COR-L47 (cell line): ENCODE measurements around the gene GRK2.
A peak's percentile ranks its signal among the peaks of the same experiment; 100 is the strongest.

ENCODE experiments used
- DNase-seq: peaks from one replicate; lab custom pipeline; 2025; lab: John Stamatoyannopoulos, UW

GRK2 gene

DNA sequence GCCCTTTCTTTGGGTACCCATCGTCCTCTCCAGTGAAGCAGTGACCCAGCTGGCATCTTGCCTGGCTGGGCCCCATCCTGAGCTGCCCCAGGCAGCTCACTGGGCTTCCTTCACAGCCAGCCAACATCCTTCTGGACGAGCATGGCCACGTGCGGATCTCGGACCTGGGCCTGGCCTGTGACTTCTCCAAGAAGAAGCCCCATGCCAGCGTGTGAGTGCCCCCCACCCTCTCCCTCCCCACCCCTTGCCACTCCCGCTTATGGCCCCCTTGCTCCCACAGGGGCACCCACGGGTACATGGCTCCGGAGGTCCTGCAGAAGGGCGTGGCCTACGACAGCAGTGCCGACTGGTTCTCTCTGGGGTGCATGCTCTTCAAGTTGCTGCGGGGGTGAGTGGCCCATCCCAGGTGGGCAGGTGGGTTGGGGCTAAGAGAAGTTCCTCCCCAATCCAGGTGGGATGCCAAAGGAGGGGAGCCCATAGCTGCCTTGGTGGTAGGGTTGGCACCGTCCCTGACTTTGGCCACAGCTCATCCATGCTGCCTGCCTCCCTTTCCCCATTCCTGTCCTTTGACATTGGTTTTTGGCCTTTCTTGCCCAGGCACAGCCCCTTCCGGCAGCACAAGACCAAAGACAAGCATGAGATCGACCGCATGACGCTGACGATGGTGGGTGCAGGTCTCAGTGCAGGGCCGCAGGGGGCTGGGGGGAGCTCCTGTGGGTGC is 16.0 kb downstream of the GRK2 start:
- DNase-seq = no peak

DNA sequence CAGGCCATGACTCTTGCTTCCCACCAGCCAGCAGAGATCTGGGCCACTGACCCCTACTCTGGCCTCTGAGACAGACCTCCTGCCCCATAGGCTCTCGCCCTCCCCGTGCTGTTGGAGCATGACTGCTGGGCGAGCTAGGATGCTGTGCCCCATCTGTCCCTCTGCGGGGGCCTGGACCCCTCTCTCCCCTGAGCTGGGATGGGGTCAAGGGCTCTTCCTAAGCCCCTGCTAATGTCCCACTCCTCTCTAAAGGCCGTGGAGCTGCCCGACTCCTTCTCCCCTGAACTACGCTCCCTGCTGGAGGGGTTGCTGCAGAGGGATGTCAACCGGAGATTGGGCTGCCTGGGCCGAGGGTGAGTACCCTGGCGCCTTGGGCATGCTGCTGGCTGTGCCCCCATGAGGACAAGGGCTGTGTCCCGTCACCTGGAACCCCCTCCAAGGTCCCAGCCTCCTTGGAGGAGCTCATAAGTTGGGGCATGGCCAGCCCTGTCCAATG is 16.7 kb downstream of the GRK2 start:
- DNase-seq = no peak

DNA sequence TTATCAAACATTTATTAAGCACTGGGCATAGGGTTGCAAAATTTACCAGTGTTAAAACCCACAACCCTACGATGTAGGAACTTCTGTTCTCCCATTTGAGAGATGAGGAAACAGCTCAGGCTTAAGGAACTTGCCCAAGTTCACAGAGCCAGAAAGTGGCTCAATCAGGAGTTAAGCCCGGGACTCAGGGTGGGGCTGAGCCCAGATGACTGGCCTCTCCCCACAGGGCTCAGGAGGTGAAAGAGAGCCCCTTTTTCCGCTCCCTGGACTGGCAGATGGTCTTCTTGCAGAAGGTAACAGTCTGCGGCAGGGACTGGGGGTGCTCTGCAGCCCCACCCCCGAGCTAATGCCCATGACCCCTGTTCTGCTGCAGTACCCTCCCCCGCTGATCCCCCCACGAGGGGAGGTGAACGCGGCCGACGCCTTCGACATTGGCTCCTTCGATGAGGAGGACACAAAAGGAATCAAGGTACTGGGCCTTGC is 17.2 kb downstream of the GRK2 start:
- DNase-seq = no peak

DNA sequence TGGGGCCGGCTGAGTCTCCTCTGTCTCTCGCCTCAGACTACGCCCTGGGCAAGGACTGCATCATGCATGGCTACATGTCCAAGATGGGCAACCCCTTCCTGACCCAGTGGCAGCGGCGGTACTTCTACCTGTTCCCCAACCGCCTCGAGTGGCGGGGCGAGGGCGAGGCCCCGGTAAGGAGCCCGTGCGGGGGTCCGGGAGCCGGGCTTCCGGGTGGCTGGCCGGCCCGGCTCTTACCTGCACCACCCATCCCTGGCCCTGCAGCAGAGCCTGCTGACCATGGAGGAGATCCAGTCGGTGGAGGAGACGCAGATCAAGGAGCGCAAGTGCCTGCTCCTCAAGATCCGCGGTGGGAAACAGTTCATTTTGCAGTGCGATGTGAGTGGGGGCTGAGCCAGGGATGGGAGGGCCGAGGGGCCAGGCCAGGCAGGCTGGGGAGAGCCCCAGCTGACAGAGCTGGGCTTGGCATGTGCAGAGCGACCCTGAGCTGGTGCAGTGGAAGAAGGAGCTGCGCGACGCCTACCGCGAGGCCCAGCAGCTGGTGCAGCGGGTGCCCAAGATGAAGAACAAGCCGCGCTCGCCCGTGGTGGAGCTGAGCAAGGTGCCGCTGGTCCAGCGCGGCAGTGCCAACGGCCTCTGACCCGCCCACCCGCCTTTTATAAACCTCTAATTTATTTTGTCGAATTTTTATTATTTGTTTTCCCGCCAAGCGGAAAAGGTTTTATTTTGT is 18.7 kb downstream of the GRK2 start:
- no peak for DNase-seq

DNA sequence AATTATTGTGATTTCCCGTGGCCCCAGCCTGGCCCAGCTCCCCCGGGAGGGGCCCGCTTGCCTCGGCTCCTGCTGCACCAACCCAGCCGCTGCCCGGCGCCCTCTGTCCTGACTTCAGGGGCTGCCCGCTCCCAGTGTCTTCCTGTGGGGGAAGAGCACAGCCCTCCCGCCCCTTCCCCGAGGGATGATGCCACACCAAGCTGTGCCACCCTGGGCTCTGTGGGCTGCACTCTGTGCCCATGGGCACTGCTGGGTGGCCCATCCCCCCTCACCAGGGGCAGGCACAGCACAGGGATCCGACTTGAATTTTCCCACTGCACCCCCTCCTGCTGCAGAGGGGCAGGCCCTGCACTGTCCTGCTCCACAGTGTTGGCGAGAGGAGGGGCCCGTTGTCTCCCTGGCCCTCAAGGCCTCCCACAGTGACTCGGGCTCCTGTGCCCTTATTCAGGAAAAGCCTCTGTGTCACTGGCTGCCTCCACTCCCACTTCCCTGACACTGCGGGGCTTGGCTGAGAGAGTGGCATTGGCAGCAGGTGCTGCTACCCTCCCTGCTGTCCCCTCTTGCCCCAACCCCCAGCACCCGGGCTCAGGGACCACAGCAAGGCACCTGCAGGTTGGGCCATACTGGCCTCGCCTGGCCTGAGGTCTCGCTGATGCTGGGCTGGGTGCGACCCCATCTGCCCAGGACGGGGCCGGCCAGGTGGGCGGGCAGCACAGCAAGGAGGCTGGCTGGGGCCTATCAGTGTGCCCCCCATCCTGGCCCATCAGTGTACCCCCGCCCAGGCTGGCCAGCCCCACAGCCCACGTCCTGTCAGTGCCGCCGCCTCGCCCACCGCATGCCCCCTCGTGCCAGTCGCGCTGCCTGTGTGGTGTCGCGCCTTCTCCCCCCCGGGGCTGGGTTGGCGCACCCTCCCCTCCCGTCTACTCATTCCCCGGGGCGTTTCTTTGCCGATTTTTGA is 19.5 kb downstream of the GRK2 start:
- no peak for DNase-seq

DNA sequence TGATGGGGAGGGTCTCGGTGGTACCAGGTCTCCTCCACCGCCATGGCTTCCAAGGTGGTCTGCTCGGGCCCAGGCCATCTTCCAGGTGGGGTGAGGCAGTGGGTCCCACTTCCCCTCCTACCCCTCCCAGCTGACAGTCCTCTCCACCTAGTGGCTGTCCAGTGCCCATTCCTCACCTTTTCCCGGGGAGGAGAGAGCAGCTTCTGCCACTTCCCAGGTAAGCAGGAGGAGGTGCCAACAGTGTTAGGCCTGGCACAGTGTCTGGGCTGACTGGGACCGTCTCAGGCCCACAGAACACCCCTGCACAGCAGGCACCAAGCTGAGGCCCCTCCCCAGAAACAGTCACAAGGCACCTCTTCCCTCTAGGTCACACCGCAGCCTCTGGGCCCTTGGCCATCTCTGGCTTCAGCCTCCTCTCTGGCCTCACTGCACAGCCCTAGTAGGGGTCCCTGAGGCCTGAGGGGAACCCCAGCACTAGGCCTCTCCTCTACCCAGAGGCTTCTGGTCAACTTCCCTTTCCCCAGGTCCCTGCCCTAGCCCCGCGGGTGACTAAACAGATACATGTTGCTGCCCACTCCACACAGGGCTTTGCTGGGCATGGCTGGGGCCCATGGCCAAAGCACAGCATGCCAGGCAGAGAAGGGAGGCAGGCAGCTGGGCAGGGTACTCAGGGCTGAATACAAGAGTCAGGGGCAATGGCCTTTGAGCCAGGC is 20.5 kb downstream of the GRK2 start:
- no peak for DNase-seq

DNA sequence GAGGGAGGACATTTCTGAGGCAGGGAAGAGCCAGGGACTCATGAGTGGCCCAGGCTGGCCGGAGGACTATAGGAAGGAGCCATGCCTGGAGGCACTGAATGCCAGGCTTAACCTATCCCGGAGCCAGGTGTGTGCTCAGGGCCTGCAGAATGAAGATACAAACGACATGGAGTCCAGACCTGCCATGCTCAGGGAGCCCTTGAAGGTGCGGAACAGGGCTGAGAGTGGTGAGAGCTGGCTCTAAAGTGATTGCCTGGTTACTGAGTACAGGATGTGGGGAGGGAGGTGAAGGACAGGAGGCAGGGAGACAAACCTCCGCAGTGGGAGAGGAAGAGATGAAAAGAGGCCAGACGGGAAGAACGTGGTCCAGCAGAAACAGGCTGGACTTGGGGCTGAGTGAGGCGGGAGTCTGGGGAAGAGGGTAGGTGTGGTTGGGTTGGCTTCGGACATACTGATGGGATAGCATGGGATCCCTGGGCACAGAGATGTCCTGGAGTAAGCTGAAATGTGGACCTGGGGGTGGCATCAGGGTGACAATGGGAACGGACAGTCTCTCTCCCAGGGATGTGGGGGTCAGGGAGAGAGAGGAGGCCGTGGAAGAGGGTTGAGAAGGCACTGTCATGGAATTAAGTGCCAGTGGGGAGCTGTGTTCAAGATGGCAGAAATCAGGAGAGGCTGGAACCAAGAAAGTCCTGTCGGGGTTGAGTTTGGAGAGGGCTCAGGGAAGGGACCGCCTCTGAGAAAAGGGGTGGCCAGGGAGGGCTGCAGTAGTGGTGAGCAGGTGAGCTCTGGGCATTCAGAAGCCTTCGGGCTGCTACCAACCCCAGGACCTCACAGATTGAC is 21.3 kb downstream of the GRK2 start:
- DNase-seq = no peak

DNA sequence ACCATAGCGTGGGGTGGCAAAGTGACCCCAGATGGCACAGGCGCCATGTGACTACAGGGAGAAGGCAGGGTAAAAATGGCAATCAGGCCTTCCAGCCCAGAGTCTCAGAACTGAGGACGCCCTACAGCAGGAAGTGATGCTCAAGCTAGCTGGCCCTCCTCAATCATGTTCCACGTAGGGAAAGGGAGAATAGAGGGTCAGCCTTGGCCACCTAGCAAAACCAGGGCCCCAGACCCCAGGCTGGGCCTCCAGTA is 21.9 kb downstream of the GRK2 start:
- DNase-seq = no peak

DNA sequence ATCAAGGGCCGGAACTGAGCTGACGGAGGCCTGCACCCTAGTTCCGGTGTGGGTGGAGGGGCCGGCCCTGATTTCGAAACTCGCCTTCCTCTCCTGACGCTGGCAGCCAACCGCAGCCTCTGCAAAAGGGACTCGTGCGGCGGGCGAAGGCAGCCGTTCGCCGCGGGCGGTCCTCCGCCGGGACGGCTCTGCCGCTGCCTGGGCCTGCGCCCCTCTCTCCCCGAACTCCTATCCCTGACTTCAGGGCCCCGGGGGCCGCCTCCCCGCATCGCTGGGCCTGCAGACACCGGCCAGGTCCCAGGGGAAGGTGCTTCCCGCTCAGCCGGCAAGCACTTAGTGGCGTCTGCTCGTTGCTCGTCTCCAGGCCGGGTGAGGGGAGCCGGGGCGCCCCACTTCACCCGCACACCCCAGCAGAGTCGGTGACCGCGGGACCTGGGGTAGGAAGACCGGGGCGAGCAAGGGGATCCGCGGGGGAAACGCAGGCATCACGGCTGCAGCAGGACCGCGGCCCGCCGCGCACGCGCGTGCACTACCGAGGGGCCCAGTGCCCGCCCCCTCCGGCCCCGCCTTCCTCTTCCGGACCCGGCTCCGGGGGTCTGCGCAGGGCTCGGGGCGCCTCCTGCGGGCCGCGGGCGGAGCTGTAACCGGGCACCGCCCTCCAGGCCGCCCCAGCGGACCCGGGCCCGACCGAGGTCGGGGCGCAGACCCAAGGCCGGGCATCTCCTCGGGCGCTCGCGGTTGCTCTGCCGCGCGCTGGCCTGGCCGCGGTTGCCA is 22.4 kb downstream of the GRK2 start:
- peak; percentile 91 for DNase-seq

DNA sequence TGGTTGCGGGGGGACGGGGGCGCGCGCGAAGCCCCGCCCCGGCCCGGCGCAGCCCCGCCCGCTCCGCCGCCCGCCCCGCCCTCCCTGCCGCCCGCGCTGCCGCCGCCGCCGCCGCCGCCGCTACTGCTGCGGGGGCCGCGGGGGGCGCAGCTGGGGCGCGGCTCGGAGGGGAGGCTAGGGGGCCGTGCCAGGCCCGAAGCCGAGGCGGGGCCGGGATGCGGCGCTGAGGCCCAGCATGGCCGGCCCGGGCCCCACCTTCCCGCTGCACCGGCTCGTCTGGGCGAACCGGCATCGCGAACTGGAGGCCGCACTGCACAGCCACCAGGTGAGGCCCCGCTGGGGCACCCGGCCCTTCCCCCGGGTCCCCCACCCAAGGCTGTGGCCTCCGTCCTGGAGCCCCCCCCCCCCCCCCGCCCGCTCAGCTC is 23.0 kb downstream of the GRK2 start, which contains the start of gene ANKRD13D:
Gene ANKRD13D (plus strand): TSS at position 78 of the 425 bp plus-strand sequence. CDS start 158 bp downstream, at position 236.
- DNase-seq = no peak

DNA sequence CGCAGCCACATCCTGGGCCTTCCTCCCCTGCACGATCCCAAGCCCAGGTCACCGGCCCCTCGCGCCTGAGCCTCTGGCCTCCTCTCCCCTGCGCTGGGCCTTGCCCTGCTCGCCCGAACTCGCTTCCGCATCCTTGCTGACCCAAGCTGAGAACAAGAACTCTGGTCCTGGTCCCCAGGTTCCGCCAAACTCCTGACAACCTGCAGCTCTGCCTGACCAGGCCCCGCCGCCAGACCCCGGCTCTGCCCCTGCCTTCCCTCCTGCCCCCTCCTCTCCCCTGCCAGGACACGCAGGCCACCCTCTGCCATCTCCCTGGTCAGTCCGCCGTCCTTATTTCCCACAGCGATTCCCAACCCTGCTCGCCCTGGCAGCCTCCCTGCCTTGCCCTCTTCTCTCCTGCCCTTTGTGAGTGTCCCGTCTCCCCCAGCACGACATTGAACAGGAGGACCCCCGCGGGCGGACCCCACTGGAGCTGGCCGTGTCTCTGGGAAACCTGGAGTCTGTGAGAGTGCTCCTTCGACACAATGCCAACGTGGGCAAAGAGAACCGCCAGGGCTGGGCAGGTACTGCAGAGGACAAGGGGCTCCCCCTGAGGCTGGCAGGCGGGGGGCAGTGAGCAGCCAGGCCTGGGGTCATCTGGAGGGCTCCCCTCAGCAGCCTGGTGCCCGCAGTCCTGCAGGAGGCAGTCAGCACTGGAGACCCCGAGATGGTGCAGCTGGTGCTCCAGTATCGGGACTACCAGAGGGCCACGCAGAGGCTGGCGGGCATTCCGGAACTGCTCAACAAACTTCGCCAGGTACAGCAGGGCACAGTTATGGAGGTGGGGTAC is 23.6 kb downstream of the GRK2 start:
- DNase-seq = no peak

DNA sequence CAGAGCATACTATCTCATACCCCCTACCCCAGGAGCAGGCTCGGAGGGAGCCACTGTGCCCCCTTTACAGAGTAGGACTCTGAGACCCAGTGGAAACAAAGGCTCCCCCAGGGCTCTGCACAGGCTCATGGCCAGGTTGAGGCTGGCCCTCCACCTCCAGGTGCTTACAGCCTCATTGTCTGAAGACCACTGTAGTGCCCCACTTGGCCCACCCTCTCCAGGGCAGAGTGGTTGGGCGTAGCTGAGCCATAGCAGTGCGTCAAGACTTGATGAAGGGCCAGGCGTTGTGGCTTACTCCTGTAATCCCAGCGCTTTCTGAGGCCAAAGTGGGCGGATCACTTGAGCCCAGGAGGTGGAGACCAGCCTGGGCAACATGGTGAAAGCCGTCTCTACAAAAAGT is 24.5 kb downstream of the GRK2 start:
- DNase-seq = no peak

DNA sequence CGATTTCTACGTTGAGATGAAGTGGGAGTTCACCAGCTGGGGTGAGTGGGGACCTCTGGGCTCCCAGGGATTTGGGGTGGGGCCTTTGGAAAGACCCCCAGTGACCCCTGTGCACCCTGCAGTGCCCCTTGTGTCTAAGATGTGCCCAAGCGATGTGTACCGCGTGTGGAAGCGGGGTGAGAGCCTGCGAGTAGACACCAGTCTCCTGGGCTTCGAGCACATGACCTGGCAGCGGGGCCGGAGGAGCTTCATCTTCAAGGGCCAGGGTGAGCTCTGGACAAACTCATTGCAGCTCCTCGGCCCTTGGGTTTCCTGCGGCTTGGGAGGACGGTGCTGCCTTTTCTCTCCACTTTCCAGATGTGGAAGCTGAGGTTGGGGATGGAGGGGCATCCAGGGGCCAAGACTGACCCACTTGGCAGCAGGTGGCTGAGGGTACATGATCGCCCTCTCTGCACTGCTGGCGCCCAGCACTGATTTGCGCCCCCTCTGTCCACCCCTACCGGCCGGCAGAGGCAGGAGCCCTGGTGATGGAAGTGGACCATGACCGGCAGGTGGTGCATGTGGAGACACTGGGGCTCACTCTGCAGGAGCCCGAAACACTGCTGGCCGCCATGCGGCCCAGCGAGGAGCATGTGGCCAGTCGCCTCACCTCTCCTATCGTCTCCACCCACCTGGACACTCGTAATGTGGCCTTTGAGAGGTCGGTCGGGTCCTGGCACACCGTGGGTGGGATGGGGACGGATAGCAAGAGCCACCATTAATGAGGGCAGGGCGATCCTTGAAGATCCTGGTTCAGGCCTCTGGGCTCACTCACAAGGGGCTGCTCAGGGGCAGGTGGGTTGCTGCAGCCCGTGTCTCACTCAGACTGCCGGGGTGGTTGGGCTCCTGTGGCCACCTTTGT is 25.5 kb downstream of the GRK2 start:
- DNase-seq = no peak

DNA sequence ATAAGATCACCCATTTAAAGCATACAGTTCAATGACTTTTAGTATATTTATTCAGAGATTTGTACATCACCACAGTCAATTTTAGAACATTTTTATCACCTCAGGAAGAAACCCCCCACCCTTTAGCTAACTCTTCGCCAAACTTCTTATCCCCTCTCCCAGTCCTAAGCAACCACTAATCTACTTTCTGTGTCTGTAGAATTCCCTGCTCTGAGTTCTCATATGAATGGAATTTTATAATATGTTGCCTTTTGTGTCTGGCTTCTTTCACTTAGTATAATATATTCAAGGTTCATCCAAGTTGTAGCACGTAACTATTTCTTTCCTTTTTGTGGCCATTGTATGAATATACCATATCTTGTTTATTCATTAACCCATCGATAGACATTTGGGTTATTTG is 26.4 kb downstream of the GRK2 start:
- no peak for DNase-seq

DNA sequence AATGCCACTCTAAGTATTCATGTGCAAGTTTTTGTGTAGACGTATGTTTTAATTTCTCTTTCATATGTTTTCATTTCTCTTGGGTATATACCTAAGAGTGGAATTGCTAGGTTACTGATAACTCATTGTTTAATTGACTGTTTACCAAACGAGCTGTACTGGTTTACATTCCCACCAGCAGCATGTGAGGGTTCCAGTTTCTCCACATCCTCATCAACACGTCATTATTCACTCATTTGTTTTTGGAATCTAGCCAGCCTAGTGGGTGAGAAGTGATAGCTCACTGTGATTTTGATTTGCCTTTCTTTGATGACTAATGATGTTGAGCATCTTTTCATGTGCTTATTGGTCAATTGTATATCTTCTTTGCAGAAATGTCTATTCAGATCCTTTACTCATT is 26.8 kb downstream of the GRK2 start:
- DNase-seq = peak; percentile 18

DNA sequence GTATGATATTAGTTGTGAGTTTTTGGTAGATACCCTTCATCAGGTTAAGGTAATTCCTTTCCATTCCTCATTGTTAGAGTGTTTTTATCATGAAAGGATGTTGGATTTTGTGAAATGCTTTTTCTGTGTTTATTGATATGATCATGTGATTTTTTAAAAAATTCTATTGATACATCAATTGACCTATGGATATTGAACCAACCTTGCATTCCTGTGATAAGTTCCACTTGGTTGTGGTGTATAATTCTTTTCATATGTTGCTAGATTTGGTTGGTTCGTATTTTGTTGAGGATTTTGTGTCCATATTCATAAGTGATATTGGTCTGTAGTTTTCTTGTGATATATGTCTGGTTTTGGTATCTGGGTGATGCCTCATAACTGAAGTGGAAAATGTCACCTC is 29.6 kb downstream of the GRK2 start:
- no peak for DNase-seq

DNA sequence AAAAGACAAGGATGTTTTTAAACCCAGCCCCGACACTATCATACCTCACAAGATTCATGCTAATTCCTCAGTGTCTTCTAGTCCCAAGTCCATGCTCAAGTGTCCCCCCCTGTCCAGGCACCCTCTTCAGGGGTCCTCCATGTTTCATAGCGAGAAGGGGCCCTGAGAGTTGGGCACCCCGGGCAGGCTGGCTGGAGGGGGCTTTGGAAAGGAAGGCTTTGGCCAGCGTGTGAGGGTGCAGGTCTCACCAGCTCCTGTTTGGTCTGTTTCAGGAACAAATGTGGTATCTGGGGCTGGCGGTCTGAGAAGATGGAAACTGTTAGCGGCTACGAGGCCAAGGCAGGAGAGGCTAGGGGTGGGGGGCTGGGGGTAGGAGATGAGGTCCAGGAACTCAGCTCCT is 32.5 kb downstream of the GRK2 start:
- DNase-seq = no peak
